Measurements from ENCODE around the gene TP73. TPM values are rescaled to one million over a fixed set of nuclear protein-coding genes. Genes with fewer than 3 reads are reported as not detected.
A peak's percentile ranks its signal among the peaks of the same experiment; 100 is the strongest.

Gene TP73
- total RNA-seq, 1 donor from 2014 or later, result 0.05 TPM

DNA sequence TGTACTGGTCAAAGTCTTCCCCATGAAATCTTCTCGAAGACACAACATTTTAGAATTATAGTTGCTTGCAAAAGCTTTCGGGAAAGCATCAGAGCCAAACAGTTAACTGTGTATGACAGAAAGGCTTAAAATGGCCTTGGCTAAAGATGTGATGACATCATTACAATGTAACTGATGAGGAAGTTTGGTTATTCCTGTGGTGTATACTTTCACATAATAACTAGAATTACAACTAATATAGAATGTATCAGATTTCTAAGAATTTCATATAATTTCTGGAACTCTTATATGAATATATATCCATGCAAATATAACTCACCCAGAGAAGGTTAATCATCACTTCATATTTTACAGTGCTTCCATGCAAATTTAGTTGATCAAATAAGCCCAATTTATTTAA, 8.4 kb downstream of the TP73 start:
- no peaks in the 10 kb centered on the region for H3K4me1 Mint-ChIP-seq (ENCODE audit: low read depth)
- H3K36me3 Mint-ChIP-seq (ENCODE audit: low read depth), result peaks cover 2% of the 10 kb centered on the region
- DNase-seq (ENCODE audit: low spot score), result no peak
- no peaks in the 10 kb centered on the region for H3K9me3 Mint-ChIP-seq (ENCODE audit: low read depth)
- no peak overlapping the region for H3K4me3 Mint-ChIP-seq (ENCODE audit: unreplicated experiment)
- peaks cover 23% of the 10 kb centered on the region for H3K27me3 Mint-ChIP-seq (ENCODE audit: low read depth)
- H3K27ac Mint-ChIP-seq (ENCODE audit: unreplicated experiment), result no peak overlapping the region
- no peak for TF ChIP-seq CTCF (IDR thresholded peaks at IDR 0.05)

GRCh38 chr1:3661631-3662030, 9.3 kb downstream of the TP73 start:
- TF ChIP-seq CTCF (IDR thresholded peaks at IDR 0.05), result no peak
- H3K27me3 Mint-ChIP-seq (ENCODE audit: low read depth), result peaks cover 20% of the 10 kb centered on the region
- H3K4me1 Mint-ChIP-seq (ENCODE audit: low read depth), result no peaks in the 10 kb centered on the region
- no peak overlapping the region for H3K4me3 Mint-ChIP-seq (ENCODE audit: unreplicated experiment)
- no peaks in the 10 kb centered on the region for H3K9me3 Mint-ChIP-seq (ENCODE audit: low read depth)
- no peak overlapping the region for H3K27ac Mint-ChIP-seq (ENCODE audit: unreplicated experiment)
- H3K36me3 Mint-ChIP-seq (ENCODE audit: low read depth), result peaks cover 2% of the 10 kb centered on the region
- DNase-seq (ENCODE audit: low spot score), result no peak

DNA sequence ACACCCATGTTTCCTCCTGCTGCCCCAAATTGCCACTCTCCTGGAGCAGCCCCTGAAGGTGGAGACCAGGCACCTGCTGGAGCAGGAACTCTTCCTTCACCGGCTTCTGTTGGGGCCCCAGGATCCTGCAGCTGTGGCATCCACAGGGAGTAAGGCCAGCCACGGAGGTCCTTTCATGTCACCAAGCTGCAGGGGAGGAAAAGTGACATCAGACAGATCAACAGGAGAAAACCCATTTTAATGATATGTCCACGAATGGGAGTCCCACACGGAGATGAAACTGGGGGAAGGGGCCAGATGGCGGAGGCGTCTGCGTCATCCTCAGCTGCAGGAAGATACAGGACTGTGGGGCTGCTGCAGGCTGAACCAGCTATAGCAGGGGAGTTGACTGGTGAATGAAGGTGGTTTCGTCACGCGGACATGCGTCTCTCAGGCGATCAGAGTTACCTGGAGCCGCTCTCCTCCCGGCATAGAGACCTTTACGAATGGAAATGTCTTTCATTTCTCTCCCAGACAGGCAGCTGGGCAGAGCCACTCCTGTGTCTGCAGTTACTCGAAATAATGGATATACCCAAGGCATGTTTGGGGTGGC, 9.9 kb downstream of the TP73 start:
- TF ChIP-seq CTCF (IDR thresholded peaks at IDR 0.05), result no peak
- no peaks in the 10 kb centered on the region for H3K4me1 Mint-ChIP-seq (ENCODE audit: low read depth)
- no peak overlapping the region for H3K4me3 Mint-ChIP-seq (ENCODE audit: unreplicated experiment)
- no peak overlapping the region for H3K27ac Mint-ChIP-seq (ENCODE audit: unreplicated experiment)
- DNase-seq (ENCODE audit: low spot score), result peak; percentile 66
- H3K9me3 Mint-ChIP-seq (ENCODE audit: low read depth), result no peaks in the 10 kb centered on the region
- H3K27me3 Mint-ChIP-seq (ENCODE audit: low read depth), result peaks cover 16% of the 10 kb centered on the region
- H3K36me3 Mint-ChIP-seq (ENCODE audit: low read depth), result peaks cover 2% of the 10 kb centered on the region

GRCh38 chr1:3663999-3664699, 11.8 kb downstream of the TP73 start:
- Mint-ChIP-seq H3K4me3 (ENCODE audit: unreplicated experiment) (no peak overlapping the region), H3K36me3 (ENCODE audit: low read depth) (peaks cover 1% of the 10 kb centered on the region), H3K4me1 (ENCODE audit: low read depth) (no peaks in the 10 kb centered on the region), H3K27me3 (ENCODE audit: low read depth) (peaks cover 2% of the 10 kb centered on the region), H3K27ac (ENCODE audit: unreplicated experiment) (no peak overlapping the region), H3K9me3 (ENCODE audit: low read depth) (no peaks in the 10 kb centered on the region)
- no peak for TF ChIP-seq CTCF (IDR thresholded peaks at IDR 0.05)
- peak; percentile 86 for DNase-seq (ENCODE audit: low spot score)

- no peak for TF ChIP-seq CTCF (IDR thresholded peaks at IDR 0.05)
- no peaks in the 10 kb centered on the region for H3K4me1 Mint-ChIP-seq (ENCODE audit: low read depth)
- no peak overlapping the region for H3K4me3 Mint-ChIP-seq (ENCODE audit: unreplicated experiment)
- H3K36me3 Mint-ChIP-seq (ENCODE audit: low read depth), result no peaks in the 10 kb centered on the region
- no peak overlapping the region for H3K27ac Mint-ChIP-seq (ENCODE audit: unreplicated experiment)
- H3K27me3 Mint-ChIP-seq (ENCODE audit: low read depth), result no peaks in the 10 kb centered on the region
- H3K9me3 Mint-ChIP-seq (ENCODE audit: low read depth), result no peaks in the 10 kb centered on the region
- DNase-seq (ENCODE audit: low spot score), result no peak
These were observed 12.5 kb downstream of the TP73 start for GRCh38 chr1:3664700-3665375.
